ENCODE results near the gene HRG. TPM values are rescaled to one million over a fixed set of nuclear protein-coding genes. Genes with fewer than 3 reads are reported as not detected.

Gene HRG
- polyA plus RNA-seq, 1 donor (not counting 4 experiments of a cell fraction or from before 2014, with no cell fraction given) = 0.03 TPM

DNA sequence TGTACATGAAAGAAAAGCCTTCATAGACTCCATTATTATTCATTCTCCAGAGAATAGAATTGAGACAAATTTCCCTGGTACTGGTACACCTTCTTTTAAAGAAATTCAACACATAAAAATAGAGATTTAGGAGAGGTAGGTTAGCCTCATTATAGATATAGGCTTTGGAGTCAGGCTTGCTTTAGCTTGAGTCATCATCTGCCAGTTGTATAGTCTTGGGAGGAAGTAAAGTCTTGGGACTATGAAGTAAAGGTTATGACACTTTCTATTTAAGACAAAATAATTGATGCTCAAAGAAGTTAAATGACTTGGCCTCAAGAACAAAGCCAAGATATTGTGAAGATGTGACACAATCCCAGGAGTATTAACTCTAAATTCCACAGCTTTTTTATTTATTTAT lies 4.3 kb downstream of the HRG start:
- FAIRE-seq (no peak), DNase-seq (ENCODE audit: low read depth, low spot score) (no peak)
- Histone ChIP-seq H4K20me1 (ENCODE audit: control insufficient read depth, extremely low read depth, insufficient read depth, low read length) (no peaks in the 10 kb centered on the region), H3K9me3 (ENCODE audit: control insufficient read depth, low read depth, low read length) (no peaks in the 10 kb centered on the region), H2AFZ (ENCODE audit: control insufficient read depth, low read length) (no peak overlapping the region), H3K36me3 (ENCODE audit: control insufficient read depth in 2 of 2, extremely low read depth in 1 of 2, insufficient read depth in 2 of 2, low read length in 2 of 2) (no peaks in the 10 kb centered on the region), H3K9ac (ENCODE audit: control insufficient read depth, extremely low read depth, insufficient read depth, low read length) (no peak overlapping the region), H3K9me1 (ENCODE audit: control insufficient read depth, extremely low read depth, insufficient read depth, low read length) (no peaks in the 10 kb centered on the region), H3K79me2 (ENCODE audit: control insufficient read depth, insufficient read depth, low read length) (no peaks in the 10 kb centered on the region), H3K27ac (ENCODE audit: control insufficient read depth, insufficient read depth, low read length) (peak overlapping the region; percentile 29), H3K4me1 (ENCODE audit: control insufficient read depth, extremely low read depth, insufficient read depth, low read length) (peaks cover 21% of the 10 kb centered on the region), H3K4me3 (ENCODE audit: control insufficient read depth in 2 of 3, extremely low read depth in 1 of 3, insufficient read depth in 2 of 3, low read depth in 1 of 3, low read length in 3 of 3) (no peak overlapping the region), H3K4me2 (ENCODE audit: control insufficient read depth, extremely low read depth, insufficient read depth, low read depth, low read length) (peak overlapping the region; percentile 19), H3K27me3 (ENCODE audit: control insufficient read depth, extremely low read depth, insufficient read depth, low read length) (no peaks in the 10 kb centered on the region)
- no peak for TF ChIP-seq EZH2 (IDR thresholded peaks at IDR 0.05; ENCODE audit: low read length)
- TF ChIP-seq, protein P1, sequence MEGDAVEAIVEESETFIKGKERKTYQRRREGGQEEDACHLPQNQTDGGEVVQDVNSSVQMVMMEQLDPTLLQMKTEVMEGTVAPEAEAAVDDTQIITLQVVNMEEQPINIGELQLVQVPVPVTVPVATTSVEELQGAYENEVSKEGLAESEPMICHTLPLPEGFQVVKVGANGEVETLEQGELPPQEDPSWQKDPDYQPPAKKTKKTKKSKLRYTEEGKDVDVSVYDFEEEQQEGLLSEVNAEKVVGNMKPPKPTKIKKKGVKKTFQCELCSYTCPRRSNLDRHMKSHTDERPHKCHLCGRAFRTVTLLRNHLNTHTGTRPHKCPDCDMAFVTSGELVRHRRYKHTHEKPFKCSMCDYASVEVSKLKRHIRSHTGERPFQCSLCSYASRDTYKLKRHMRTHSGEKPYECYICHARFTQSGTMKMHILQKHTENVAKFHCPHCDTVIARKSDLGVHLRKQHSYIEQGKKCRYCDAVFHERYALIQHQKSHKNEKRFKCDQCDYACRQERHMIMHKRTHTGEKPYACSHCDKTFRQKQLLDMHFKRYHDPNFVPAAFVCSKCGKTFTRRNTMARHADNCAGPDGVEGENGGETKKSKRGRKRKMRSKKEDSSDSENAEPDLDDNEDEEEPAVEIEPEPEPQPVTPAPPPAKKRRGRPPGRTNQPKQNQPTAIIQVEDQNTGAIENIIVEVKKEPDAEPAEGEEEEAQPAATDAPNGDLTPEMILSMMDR (optimal IDR thresholded peaks at IDR 0.05 in 1 of 3, IDR thresholded peaks at IDR 0.05 in 1 of 3, conservative IDR thresholded peaks at IDR 0.05 in 1 of 3; ENCODE audit: extremely low read depth in 1 of 3, insufficient read depth in 2 of 3, low read length in 3 of 3) = no peak
- dilution Hi-C loops (cut with MboI; ENCODE audit: extremely low pct_ligation_motif_present, low sequenced_read_pairs) = no loop called here

DNA sequence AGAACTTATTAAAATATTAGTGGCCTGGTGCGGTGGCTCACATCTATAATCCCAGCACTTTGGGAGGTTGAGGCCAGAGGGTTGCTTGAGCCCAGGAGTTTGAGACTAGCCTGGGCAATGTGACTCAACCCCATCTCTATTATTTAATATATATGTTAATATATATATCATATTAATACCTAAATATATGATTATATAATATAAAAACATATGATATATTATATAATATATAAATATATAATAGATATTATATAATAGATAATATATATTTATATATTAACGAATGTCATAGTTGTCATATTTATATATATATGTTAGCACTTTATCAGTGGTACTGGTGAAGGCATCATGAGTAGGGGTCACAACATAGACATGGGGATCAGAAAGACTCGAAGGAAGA lies 5.2 kb downstream of the HRG start:
- Histone ChIP-seq H3K4me3 (ENCODE audit: control insufficient read depth in 2 of 3, extremely low read depth in 1 of 3, insufficient read depth in 2 of 3, low read depth in 1 of 3, low read length in 3 of 3) (no peak overlapping the region), H3K36me3 (ENCODE audit: control insufficient read depth in 2 of 2, extremely low read depth in 1 of 2, insufficient read depth in 2 of 2, low read length in 2 of 2) (no peaks in the 10 kb centered on the region), H3K9me1 (ENCODE audit: control insufficient read depth, extremely low read depth, insufficient read depth, low read length) (no peaks in the 10 kb centered on the region), H3K9me3 (ENCODE audit: control insufficient read depth, low read depth, low read length) (no peaks in the 10 kb centered on the region), H3K4me1 (ENCODE audit: control insufficient read depth, extremely low read depth, insufficient read depth, low read length) (peaks cover 21% of the 10 kb centered on the region), H3K27me3 (ENCODE audit: control insufficient read depth, extremely low read depth, insufficient read depth, low read length) (no peaks in the 10 kb centered on the region), H4K20me1 (ENCODE audit: control insufficient read depth, extremely low read depth, insufficient read depth, low read length) (no peaks in the 10 kb centered on the region), H3K79me2 (ENCODE audit: control insufficient read depth, insufficient read depth, low read length) (no peaks in the 10 kb centered on the region), H2AFZ (ENCODE audit: control insufficient read depth, low read length) (no peak overlapping the region), H3K9ac (ENCODE audit: control insufficient read depth, extremely low read depth, insufficient read depth, low read length) (no peak overlapping the region), H3K4me2 (ENCODE audit: control insufficient read depth, extremely low read depth, insufficient read depth, low read depth, low read length) (no peak overlapping the region), H3K27ac (ENCODE audit: control insufficient read depth, insufficient read depth, low read length) (no peak overlapping the region)
- FAIRE-seq (no peak), DNase-seq (ENCODE audit: low read depth, low spot score) (no peak)
- TF ChIP-seq, protein P1 (optimal IDR thresholded peaks at IDR 0.05 in 1 of 3, IDR thresholded peaks at IDR 0.05 in 1 of 3, conservative IDR thresholded peaks at IDR 0.05 in 1 of 3; ENCODE audit: extremely low read depth in 1 of 3, insufficient read depth in 2 of 3, low read length in 3 of 3) = no peak
- no peak for TF ChIP-seq EZH2 (IDR thresholded peaks at IDR 0.05; ENCODE audit: low read length)
- dilution Hi-C loops (cut with MboI; ENCODE audit: extremely low pct_ligation_motif_present, low sequenced_read_pairs) = no loop called here

All from keratinocyte (primary cell).